Amniotic epithelial cell (primary cell): ENCODE results near the gene RBL1.
"Not testable (repeated sequence)": the region's sequence is repeated elsewhere in the genome, so short reads cannot be mapped to it uniquely, and the experiment has no call there.

ENCODE experiments used
- DNase-seq: peaks from one replicate; pipeline ENCODE4 v3.0.0-alpha.2; 2010; ENCODE audit warnings: low read depth

The RBL1 gene

GRCh38 chr20:37072293-37073196 lies 23.3 kb downstream of the RBL1 start:
- DNase-seq, result no peak

- DNase-seq, result peak; percentile 20
These were observed 24.3 kb downstream of the RBL1 start for GRCh38 chr20:37071481-37071911.

GRCh38 chr20:37069563-37069962 lies 26.2 kb downstream of the RBL1 start:
- not testable (repeated sequence) for DNase-seq

- DNase-seq, result no peak
These were observed 29.6 kb downstream of the RBL1 start for GRCh38 chr20:37066168-37066567.

GRCh38 chr20:37055276-37055675 lies 40.5 kb downstream of the RBL1 start:
- DNase-seq, result no peak

GRCh38 chr20:37053230-37053950 lies 42.4 kb downstream of the RBL1 start:
- DNase-seq, result peak; percentile 59

GRCh38 chr20:37042986-37043972 lies 52.5 kb downstream of the RBL1 start:
- DNase-seq, result no peak

GRCh38 chr20:37039366-37039765 lies 56.4 kb downstream of the RBL1 start:
- not testable (repeated sequence) for DNase-seq

- DNase-seq, result no peak
These were observed 63.7 kb downstream of the RBL1 start for GRCh38 chr20:37032077-37032476.

GRCh38 chr20:37020636-37021035 lies 75.2 kb downstream of the RBL1 start:
- DNase-seq, result no peak

- not testable (repeated sequence) for DNase-seq
These were observed 83.2 kb downstream of the RBL1 start for GRCh38 chr20:37012631-37013030.

- not testable (repeated sequence) for DNase-seq
These were observed 83.9 kb downstream of the RBL1 start for GRCh38 chr20:37011858-37012257.

- DNase-seq, result peak; percentile 36
These were observed 84.7 kb downstream of the RBL1 start for GRCh38 chr20:37011147-37011546.

- peak; percentile 63 for DNase-seq
These were observed 87.7 kb downstream of the RBL1 start for GRCh38 chr20:37007898-37008649.

GRCh38 chr20:37005062-37005942 lies 90.5 kb downstream of the RBL1 start:
- not testable (repeated sequence) for DNase-seq

- not testable (repeated sequence) for DNase-seq
These were observed 94.2 kb downstream of the RBL1 start for GRCh38 chr20:37001634-37002033.

- DNase-seq, result not testable (repeated sequence)
These were observed 95.6 kb downstream of the RBL1 start for GRCh38 chr20:37000171-37000570.

- no peak for DNase-seq
These were observed 97.1 kb downstream of the RBL1 start for GRCh38 chr20:36998652-36999051.

GRCh38 chr20:36997121-36997520 lies 98.7 kb downstream of the RBL1 start:
- DNase-seq, result no peak

GRCh38 chr20:36994221-36994620 lies 101.6 kb downstream of the RBL1 start:
- not testable (repeated sequence) for DNase-seq
